Effector CD4-positive, alpha-beta T cell (primary cell): ENCODE results near the gene MRM3.
"Not testable (repeated sequence)": the region's sequence is repeated elsewhere in the genome, so short reads cannot be mapped to it uniquely, and the experiment has no call there.

Experiments used
- DNase-seq: peaks from one replicate; pipeline ENCODE4 v3.0.0-alpha.2; 2020

Gene MRM3

GRCh38 chr17:828761-829160 lies 46.6 kb downstream of the MRM3 start:
- DNase-seq, result no peak

GRCh38 chr17:829614-830013 lies 47.5 kb downstream of the MRM3 start:
- DNase-seq, result not testable (repeated sequence)

GRCh38 chr17:830381-830780 lies 48.2 kb downstream of the MRM3 start:
- no peak for DNase-seq

- DNase-seq, result no peak
These were observed 48.8 kb downstream of the MRM3 start for GRCh38 chr17:830950-831349.

GRCh38 chr17:834136-834535 lies 52.0 kb downstream of the MRM3 start:
- DNase-seq, result no peak

GRCh38 chr17:835263-835662 lies 53.1 kb downstream of the MRM3 start:
- no peak for DNase-seq

- not testable (repeated sequence) for DNase-seq
These were observed 53.6 kb downstream of the MRM3 start for GRCh38 chr17:835721-836120.

- no peak for DNase-seq
These were observed 54.0 kb downstream of the MRM3 start for GRCh38 chr17:836151-836550.

- no peak for DNase-seq
These were observed 56.3 kb downstream of the MRM3 start for GRCh38 chr17:838486-838885.

GRCh38 chr17:841313-841712 lies 59.2 kb downstream of the MRM3 start:
- DNase-seq, result no peak
